H1 (cell line): ENCODE measurements around the gene MCF2L2.

ENCODE experiments used
- CHD2 ChIP-seq: IDR thresholded peaks from 2 replicates; pipeline ENCODE4 v1.6.1; 2012; ENCODE audit warnings: low read length, improper control_type of control experiment
- EZH2 ChIP-seq: fragments of 200-600 bp; sonication (generic); IDR thresholded peaks from 2 replicates; pipeline ENCODE4 v1.7.1; 2012; ENCODE audit warnings: low read depth, mild to moderate bottlenecking, moderate library complexity, low read length, inconsistent platforms; ENCODE audit not compliant: severe bottlenecking
- POLR2A ChIP-seq, 2 experiments: IDR thresholded peaks; 1 replicate in 1 of 2; 2 replicates in 1 of 2; pipeline ENCODE4 v1.6.1; 2011; ENCODE audit warnings: low read depth in 2 of 2, low read length in 2 of 2, mild to moderate bottlenecking in 2 of 2; ENCODE audit errors: control extremely low read depth in 1 of 2
- TF ChIP-seq, protein P1 (sequence below), 3 experiments: IDR thresholded peaks; 1 replicate in 2 of 3; 2 replicates in 1 of 3; pipeline versions ENCODE4 v1.5.1 to v1.6.1; 2011; ENCODE audit warnings: low read length in 3 of 3, mild to moderate bottlenecking in 3 of 3, inconsistent platforms in 2 of 3, low read depth in 1 of 3, moderate library complexity in 1 of 3; ENCODE audit not compliant: insufficient read depth in 1 of 3; ENCODE audit errors: control extremely low read depth in 1 of 3

DNA sequence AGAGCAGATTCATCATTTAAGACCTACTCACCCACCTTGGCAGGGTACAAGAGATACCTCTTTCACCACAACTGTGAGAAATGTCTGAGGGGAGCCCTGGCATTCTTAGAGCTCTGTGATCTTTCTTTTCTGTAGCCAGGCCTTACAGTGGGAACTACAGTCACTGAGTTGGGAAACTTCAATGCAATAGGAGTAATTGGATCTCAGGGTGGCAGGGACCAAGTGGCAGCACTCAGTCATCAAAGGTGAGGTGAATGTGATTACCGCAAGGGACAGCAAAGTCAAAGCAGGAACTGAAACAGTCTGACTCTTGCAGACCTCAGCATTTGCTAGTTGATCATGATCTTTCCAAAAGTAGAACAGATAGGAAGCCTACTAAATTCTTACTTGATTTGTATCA lies 7.2 kb upstream of the MCF2L2 start:
- TF ChIP-seq CHD2, result no peak
- TF ChIP-seq POLR2A (IDR thresholded peaks at IDR 0.05; ENCODE audit: control extremely low read depth in 1 of 2, low read depth in 2 of 2, low read length in 2 of 2), result no peak
- TF ChIP-seq, protein P1, sequence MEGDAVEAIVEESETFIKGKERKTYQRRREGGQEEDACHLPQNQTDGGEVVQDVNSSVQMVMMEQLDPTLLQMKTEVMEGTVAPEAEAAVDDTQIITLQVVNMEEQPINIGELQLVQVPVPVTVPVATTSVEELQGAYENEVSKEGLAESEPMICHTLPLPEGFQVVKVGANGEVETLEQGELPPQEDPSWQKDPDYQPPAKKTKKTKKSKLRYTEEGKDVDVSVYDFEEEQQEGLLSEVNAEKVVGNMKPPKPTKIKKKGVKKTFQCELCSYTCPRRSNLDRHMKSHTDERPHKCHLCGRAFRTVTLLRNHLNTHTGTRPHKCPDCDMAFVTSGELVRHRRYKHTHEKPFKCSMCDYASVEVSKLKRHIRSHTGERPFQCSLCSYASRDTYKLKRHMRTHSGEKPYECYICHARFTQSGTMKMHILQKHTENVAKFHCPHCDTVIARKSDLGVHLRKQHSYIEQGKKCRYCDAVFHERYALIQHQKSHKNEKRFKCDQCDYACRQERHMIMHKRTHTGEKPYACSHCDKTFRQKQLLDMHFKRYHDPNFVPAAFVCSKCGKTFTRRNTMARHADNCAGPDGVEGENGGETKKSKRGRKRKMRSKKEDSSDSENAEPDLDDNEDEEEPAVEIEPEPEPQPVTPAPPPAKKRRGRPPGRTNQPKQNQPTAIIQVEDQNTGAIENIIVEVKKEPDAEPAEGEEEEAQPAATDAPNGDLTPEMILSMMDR (IDR thresholded peaks at IDR 0.05; ENCODE audit: control extremely low read depth in 1 of 3, insufficient read depth in 1 of 3, low read depth in 1 of 3, low read length in 3 of 3), result no peak
- no peak for TF ChIP-seq EZH2
